Cardiac fibroblast (primary cell): ENCODE measurements around the gene ADARB1.
A peak's percentile ranks its signal among the peaks of the same experiment; 100 is the strongest.

ENCODE experiments used
- DNase-seq, 2 donors: peaks; one replicate each; pipeline versions ENCODE4 v3.0.0 to v3.0.0-alpha.2; 2010; ENCODE audit warnings: low read depth in 2 of 2
- H3K4me3 ChIP-seq, 2 donors: replicated peaks in 1 of 2; 1 replicate in 1 of 2; 2 replicates in 1 of 2; pipeline ENCODE4 v1.5.1; 2011; ENCODE audit warnings: low read depth in 2 of 2, low read length in 2 of 2, mild to moderate bottlenecking in 2 of 2, moderate library complexity in 1 of 2
- TF ChIP-seq, protein P1 (sequence below): IDR thresholded peaks from one replicate; pipeline ENCODE4 v1.5.1; 2011; ENCODE audit warnings: low read depth, mild to moderate bottlenecking, low read length, inconsistent platforms

The ADARB1 gene

DNA sequence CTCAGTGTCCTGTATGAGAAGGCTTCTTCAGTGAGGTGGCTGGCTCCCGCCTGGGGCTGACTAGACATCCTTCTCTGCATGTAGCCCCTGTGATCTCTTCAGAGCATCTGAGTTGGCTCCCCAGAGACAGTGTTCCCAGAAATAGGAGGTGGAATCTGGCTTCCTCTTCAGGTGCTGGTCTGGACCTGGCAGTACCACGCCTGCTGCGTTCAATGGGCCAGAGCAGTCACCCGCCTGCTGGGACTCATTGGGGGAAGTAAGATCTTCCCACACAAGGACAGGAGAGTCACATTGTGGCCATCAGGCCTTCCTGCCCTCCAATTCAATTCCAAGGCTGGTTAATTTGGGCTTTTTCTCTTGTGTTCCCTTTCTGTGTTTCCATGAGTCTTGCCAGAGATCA, 51.0 kb downstream of the ADARB1 start:
- TF ChIP-seq, protein P1, sequence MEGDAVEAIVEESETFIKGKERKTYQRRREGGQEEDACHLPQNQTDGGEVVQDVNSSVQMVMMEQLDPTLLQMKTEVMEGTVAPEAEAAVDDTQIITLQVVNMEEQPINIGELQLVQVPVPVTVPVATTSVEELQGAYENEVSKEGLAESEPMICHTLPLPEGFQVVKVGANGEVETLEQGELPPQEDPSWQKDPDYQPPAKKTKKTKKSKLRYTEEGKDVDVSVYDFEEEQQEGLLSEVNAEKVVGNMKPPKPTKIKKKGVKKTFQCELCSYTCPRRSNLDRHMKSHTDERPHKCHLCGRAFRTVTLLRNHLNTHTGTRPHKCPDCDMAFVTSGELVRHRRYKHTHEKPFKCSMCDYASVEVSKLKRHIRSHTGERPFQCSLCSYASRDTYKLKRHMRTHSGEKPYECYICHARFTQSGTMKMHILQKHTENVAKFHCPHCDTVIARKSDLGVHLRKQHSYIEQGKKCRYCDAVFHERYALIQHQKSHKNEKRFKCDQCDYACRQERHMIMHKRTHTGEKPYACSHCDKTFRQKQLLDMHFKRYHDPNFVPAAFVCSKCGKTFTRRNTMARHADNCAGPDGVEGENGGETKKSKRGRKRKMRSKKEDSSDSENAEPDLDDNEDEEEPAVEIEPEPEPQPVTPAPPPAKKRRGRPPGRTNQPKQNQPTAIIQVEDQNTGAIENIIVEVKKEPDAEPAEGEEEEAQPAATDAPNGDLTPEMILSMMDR = no peak
- no peak overlapping the region for H3K4me3 ChIP-seq
- DNase-seq = no peak

DNA sequence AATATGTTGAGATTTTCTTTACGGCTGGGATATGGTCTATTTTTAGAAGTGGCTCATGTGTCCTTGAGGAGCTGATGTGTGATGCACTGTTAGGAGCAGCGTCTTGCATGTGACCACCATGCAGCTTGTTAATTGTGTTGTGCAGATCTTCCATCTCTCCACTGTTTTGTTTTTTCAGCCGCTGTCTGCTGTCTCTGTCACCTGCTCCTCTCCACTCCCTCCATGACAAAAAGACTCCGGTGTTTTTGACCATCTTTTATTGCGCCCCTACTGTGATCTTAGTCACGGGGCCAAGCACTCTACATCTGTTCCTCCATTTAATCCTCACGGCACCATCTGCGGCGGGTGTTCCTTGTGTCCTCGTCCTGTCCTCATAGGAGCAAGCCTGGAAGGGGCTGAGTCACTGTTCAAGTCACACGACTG, 51.8 kb downstream of the ADARB1 start:
- DNase-seq = no peak
- TF ChIP-seq, protein P1 = no peak
- no peak overlapping the region for H3K4me3 ChIP-seq

GRCh38 chr21:45126983-45127382, 52.6 kb downstream of the ADARB1 start:
- TF ChIP-seq, protein P1 = no peak
- no peak overlapping the region for H3K4me3 ChIP-seq
- no peak for DNase-seq

GRCh38 chr21:45127937-45128336, 53.6 kb downstream of the ADARB1 start:
- no peak for DNase-seq
- no peak overlapping the region for H3K4me3 ChIP-seq
- TF ChIP-seq, protein P1 = no peak

- no peak overlapping the region for H3K4me3 ChIP-seq
- TF ChIP-seq, protein P1 = peak; percentile 84
- DNase-seq = peak; percentile 80 to 84
Observed at GRCh38 chr21:45128613-45129188, 54.3 kb downstream of the ADARB1 start.

DNA sequence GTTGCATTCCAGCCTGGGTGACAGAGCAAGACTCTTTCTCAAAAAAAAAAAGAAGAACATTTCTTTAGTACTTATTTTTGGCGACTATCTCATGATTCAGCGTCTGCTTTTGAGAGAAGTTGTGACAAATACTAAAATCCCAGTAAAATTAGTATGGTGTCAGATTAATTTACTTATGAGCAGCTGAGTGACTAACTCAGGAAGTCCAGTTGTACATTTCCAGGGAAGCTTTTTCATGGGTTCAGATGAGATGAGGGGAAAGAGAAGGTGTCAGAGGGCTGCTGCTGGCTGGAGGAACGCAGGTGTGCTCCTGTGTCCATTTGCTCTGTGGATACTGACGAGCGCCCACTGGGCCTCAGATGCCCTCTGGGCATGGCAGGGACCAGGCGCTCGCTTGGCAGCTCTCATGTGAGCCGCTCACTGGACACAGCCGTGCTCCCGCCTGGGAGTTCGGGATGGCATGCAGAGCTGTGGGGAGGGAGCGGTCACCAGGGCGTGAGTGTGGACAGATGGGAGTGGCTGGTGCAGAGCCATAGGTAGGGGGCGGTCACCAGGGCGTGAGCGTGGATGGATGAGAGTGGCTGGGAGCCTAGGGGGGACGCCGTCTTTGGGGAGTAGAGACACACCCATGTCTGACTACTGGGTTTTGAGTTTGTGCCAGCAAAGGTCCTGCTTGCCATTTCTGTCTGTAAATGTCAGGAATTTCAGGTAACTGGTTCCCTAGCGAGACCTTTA, 55.0 kb downstream of the ADARB1 start:
- H3K4me3 ChIP-seq = no peak overlapping the region
- DNase-seq = peak; percentile 19 to 65

More for the DNA sequence above, 55.0 kb downstream of the ADARB1 start:
- TF ChIP-seq, protein P1 = no peak
